HG02763 (cell line): ENCODE data around the gene SBF1.
"Not testable (repeated sequence)": the region's sequence is repeated elsewhere in the genome, so short reads cannot be mapped to it uniquely, and the experiment has no call there.

Experiments used
- ATAC-seq: cut with Tn5 transposase; IDR thresholded peaks from one replicate; pipeline ENCODE4 v1.9.1; 2021; ENCODE audit warnings: mild to moderate bottlenecking, moderate library complexity; ENCODE audit not compliant: unreplicated experiment

The SBF1 gene

DNA sequence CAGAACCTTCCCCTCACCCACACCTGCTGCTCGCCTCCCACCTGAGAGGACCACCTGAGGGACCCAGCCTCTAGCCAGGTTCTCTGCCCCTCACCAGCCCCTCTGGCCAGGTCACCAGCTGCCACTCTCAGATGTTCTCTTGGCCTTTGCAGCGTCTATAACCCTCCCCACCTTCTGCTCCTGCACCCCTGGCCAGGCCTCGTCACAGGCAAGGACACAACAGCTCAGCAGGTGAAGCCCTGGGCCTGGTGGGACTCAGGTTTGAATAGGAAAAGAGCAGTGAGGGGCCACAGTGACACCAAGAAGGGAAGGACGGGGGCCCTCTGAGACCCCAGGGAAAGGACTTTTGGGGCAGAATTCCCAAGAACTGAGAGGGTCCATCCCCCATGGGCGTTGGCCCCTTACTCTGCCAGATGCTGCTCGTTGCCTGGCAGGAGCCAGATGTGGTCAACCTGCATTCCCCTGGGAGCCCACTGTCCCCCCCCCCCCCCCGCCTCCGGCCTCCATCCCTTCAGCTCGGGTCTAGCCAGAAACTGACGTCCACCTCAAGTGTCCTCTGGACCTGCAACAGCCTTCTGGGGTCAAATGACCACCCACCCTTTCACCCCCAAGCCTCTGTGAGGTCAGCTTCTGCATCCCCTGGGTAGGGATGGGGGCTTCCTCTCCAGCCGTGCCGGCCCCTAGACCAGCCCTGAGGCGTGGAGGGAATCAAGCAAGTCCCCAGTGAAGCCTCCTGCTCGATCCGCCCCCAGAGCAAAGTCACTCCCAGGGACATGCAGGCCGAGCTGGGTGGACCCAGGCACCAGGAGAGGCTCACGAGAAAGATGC is 28.7 kb downstream of the SBF1 start:
- ATAC-seq: no peak

GRCh38 chr22:50445071-50445879 is 29.6 kb downstream of the SBF1 start:
- ATAC-seq: no peak

- no peak for ATAC-seq
Observed at GRCh38 chr22:50444663-50445062, 30.2 kb downstream of the SBF1 start.

- no peak for ATAC-seq
Observed at GRCh38 chr22:50443801-50444625, 30.8 kb downstream of the SBF1 start.

DNA sequence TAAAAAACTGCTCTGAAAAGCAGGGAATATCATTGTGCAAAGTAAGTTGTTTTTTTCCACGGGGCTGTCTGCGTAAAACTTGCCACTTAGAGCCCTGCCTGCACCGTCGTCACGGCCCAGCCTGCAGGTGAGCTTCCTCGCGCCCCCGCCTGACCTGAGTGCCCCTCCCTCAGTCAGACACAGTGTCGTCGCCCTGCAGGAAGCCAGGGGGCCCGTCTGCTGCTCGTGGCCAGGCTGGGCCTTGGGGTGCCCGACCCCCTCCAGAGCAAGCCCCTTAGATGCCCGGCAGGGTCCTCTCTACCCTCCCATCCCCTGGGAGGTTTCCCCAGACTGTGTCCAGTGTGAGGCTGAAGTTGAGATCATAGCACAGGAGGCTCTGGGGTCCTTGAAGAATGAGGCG is 31.6 kb downstream of the SBF1 start:
- ATAC-seq: no peak

DNA sequence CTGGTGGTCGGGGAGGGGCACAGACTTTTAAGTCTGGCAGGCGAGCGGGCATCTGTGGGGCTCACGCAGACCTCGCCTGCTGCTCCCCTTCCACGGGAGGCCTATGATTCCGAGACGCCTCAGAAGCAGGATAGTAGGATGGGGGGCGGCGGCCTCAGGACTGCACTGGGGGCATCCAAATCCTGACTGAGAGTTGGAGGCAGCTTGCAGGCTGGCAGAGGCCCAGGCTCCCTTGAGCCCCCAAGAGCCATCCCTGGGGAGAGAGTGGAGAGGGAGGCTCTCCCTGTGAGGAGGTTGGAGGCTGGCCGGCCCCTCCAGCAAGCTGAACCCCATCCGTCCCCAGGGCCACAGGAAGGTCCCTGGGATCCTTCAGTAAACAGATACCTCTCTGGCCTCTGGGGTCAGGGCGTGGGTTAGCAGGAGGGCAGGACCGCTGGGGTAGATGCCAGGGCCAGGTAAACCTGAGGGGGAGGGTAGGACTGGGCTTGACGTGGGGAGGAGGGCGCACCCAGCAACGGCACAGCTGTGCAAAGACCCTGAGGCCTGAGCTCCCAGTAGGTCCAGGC is 33.3 kb downstream of the SBF1 start:
- no peak for ATAC-seq

DNA sequence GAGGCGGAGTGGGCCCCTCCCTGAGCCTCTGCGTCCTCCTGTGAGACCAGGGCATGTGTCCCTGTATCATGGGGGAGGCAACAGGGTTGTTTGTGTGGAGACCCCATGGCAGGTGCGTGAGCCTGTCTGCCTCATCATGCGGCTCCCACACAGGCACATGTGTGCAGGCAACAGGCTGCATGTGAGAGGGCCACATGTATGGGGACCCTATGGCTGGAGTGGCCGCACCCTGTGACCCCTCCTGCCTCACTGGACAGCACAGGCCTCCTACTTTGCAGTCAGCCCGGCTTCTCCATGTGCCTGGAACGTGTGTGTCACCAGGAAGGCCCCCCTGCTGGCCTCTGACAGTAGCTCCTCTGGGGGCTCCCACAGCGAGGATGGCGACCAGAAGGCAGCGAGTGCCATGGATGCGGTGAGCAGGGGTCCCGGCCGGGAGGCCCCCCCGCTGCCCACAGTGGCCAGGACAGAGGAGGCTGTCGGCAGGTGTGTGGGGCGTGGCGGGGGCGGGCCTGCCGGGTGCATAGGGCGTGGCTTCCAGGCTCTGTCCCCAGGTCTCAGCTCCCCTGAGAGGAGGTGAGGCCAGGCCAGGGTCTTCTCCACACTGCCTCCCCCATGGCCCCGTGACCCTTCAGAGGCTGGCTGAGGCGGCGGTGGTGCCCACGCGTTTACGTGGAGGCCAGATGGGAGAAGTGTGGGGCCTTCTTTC is 34.1 kb downstream of the SBF1 start:
- ATAC-seq: no peak

DNA sequence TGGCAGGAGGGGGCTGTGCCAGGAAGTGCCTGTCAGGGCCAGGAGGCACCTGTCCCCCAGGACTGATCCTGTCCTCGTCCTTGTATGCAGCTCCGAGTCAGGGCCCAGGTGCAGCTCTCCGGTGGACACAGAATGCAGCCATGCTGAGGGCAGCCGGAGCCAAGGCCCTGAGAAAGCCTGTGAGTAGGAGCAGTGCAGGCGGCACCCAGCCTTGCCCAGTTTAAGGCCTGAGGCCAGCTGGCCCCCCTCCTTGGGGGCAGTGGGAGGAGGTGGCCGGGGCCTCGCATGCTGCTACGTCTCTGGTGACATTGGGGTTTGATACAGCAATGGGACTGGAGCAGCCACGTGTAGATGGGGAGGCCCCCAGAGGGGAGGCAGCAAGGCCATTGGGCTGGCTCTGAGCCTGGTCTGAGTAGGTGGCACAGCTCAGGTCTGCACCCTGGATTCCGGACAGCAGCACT is 34.9 kb downstream of the SBF1 start:
- ATAC-seq: no peak

- no peak for ATAC-seq
Observed at GRCh38 chr22:50439314-50439870, 35.4 kb downstream of the SBF1 start.

DNA sequence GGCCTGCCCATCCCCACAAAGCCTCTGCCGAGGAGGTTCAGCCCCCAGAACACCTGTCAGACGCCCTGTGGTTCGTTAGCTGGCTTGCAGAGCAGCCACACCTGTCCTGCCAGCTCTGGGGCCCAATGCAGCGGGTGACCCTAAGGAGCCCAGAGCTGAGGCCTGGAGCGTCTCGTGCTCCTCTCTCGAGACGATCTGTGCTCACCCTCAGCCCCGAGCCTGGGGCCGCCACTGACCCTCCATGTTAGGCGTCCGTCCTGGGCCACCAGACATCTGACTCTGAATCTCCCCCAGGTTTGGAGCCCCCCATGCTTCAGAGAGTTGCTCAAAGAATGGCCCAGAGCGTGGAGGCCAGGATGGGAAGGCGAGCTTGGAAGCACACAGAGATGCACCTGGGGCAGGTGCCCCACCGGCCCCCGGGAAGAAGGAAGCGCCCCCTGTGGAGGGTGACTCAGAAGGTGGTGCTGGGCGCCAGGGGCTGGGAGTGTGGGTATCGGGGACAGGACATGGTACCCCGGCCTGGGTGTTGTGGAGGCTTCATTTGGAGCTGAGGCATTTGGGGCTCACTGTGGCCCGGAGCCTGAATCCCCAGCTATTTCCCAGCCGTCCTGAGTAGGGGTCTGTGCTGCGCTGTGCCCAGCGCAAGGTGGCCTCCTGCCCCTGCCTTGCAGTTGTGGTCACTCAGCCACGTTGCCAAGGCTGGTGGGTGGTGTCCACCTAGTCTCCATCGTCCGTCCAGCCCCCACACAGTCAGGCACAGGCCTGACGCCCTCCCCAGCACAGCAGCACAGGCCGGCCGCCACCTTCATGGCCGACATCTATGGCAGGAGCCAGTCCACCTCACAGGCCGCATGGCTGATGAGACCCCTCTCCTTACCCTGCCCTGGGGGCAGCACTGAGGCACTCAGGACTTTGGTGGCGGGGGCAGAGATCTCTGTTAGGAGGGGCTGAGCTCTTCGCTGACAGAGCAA is 36.2 kb downstream of the SBF1 start:
- no peak for ATAC-seq

- ATAC-seq: no peak
Observed at GRCh38 chr22:50437511-50438304, 37.1 kb downstream of the SBF1 start.

- no peak for ATAC-seq
Observed at GRCh38 chr22:50436841-50437341, 37.9 kb downstream of the SBF1 start.

DNA sequence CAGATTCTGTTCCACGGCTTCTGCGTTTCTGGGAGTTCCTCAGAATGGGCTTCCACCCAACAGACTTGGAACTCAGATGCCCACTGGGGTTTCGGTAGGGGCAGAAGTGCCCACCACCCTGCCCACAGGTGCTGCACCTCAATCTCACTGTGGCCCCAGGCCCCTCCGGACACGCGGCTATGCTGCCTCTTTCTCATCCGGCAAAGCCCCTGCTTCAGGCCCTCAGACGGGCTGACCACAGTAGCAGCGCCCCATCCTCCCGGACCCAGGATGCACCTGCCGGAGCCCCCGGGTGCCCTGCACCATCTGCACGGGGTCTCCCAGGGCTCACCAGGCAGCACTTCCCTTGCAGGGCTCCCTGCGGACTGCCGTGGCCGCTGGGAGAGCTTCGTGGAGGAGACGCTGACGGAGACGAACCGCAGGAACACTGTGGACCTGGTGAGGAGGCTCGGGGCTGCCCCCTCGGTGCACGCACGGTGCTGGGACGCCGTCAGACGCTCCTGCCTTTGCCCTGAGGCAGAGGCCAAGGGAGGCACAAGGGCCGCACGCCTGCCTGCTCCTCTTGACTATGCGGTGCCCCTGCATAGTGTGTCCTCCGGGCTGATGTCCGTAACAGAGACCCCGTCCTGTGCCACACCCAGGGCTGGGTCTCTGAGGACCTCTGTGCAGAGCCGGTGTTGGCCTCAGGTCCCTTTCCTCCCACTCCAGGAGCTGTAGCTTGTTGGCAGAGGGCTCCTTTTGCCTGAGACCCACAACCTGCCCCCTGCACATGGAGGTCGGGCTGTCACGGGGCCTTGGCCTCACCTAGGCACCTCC is 38.6 kb downstream of the SBF1 start:
- ATAC-seq: no peak

- no peak for ATAC-seq
Observed at GRCh38 chr22:50435291-50436014, 39.4 kb downstream of the SBF1 start.

- ATAC-seq: no peak
Observed at GRCh38 chr22:50434849-50435248, 40.0 kb downstream of the SBF1 start.

GRCh38 chr22:50432877-50433510 is 41.8 kb downstream of the SBF1 start:
- not testable (repeated sequence) for ATAC-seq
